ENCODE results near the gene NUBP2. TPM values are rescaled to one million over a fixed set of nuclear protein-coding genes. Genes with fewer than 3 reads are reported as not detected.

The NUBP2 gene
- total RNA-seq, 2 experiments from 2014 or later: 40.2 to 53.8 TPM

DNA sequence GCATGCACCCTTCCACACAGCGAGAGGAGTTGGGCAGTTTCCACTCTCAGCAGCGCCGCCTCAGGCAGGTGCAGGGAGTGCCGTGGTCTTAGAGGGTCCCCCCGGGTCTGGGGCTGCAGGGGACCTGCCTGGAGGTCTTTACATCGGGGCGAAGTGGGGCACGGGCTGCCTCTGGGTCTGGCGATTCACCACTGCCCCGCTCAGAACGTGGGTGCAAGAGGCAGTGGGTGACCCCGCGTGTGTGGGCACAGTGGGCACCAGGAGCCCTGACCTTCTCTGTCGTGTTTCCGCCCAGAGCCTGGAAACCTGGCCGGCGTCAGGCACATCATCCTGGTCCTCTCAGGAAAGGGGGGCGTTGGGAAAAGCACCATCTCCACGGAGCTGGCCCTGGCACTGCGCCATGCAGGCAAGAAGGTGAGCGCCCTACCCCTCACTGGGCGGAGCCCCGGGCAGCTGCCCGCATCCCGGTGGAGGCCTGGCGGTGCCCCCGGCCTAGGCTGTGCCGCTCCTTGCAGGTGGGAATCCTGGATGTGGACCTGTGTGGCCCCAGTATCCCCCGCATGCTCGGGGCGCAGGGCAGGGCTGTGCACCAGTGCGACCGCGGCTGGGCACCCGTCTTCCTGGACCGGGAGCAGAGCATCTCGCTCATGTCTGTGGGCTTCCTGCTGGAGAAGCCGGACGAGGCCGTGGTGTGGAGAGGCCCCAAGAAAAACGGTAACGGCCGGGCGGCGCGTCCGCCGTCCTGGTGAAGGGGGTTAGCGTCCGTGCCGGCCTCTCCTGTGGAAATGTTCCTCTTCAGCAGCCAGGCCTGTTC lies 3.7 kb downstream of the NUBP2 start:
- Mint-ChIP-seq H3K4me3 (no peak overlapping the region), H3K27ac (no peak overlapping the region), H3K36me3 (ENCODE audit: low read depth) (peaks cover 10% of the 10 kb centered on the region), H3K4me1 (peaks cover 18% of the 10 kb centered on the region), H3K27me3 (no peaks in the 10 kb centered on the region), H3K9me3 (no peaks in the 10 kb centered on the region)
- no peak for DNase-seq
- CTCF ChIA-PET: no interaction called here
- POLR2A ChIA-PET: no interaction called here

DNA sequence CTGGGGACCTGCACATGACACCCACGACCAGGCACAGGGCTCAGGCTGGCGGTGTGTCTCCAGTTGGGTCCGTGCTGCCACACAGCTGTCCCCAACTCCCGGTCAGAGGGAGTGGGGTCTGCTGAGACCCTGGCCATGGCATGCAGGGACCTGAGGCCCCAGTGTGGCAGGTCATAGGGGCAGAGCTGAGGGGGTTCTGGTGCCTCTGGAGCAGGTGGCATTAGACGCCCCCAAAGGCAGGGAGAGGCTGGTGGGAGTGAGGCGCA lies 4.2 kb downstream of the NUBP2 start:
- no peak for DNase-seq
- no peaks in the 10 kb centered on the region for H3K9me3 Mint-ChIP-seq
- H3K4me3 Mint-ChIP-seq: no peak overlapping the region
- H3K4me1 Mint-ChIP-seq: peaks cover 13% of the 10 kb centered on the region
- H3K36me3 Mint-ChIP-seq (ENCODE audit: low read depth): peaks cover 8% of the 10 kb centered on the region
- H3K27me3 Mint-ChIP-seq: no peaks in the 10 kb centered on the region
- POLR2A ChIA-PET: no interaction called here
- no peak overlapping the region for H3K27ac Mint-ChIP-seq
- CTCF ChIA-PET: no interaction called here

DNA sequence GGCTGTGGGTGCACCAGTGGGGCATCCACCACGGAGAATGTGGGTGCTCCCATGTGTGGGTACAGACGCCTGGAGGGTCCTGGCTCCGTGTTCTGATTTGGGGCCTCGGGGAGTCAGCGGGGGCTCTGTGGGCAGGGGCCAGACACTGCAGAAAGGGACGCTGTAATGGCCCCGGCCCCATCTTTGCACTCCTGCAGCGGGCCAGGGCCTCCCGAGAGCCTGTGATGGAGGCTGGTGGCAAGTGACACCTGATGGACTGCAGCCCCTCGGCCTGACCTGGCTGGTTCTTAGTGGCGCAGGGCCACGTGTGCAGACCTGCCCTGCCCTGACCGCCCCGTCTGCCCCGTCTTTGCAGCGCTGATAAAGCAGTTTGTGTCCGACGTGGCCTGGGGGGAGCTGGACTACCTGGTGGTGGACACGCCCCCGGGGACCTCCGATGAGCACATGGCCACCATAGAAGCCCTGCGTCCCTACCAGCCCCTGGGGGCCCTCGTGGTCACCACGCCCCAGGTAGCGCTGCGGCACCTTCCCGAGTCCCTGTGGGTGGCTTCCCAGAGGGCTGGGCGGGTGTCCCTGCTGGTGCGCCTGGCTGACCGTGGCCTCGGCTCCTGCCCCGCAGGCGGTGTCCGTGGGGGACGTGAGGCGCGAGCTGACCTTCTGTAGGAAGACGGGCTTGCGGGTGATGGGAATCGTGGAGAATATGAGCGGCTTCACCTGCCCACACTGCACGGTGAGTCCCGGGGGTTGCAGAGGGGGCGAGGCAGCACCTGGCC lies 4.7 kb downstream of the NUBP2 start:
- POLR2A ChIA-PET: no interaction called here
- H3K27ac Mint-ChIP-seq: no peak overlapping the region
- CTCF ChIA-PET: interaction anchor here (0.6 to 0.8 kb wide), 2 partner anchors 12 to 82 kb away, joined by 3 to 4 read pairs; no protein-coding TSS in a partner anchor
- no peak for DNase-seq
- peaks cover 8% of the 10 kb centered on the region for H3K36me3 Mint-ChIP-seq (ENCODE audit: low read depth)
- H3K27me3 Mint-ChIP-seq: no peaks in the 10 kb centered on the region
- H3K4me1 Mint-ChIP-seq: peaks cover 13% of the 10 kb centered on the region
- H3K4me3 Mint-ChIP-seq: no peak overlapping the region
- no peaks in the 10 kb centered on the region for H3K9me3 Mint-ChIP-seq

DNA sequence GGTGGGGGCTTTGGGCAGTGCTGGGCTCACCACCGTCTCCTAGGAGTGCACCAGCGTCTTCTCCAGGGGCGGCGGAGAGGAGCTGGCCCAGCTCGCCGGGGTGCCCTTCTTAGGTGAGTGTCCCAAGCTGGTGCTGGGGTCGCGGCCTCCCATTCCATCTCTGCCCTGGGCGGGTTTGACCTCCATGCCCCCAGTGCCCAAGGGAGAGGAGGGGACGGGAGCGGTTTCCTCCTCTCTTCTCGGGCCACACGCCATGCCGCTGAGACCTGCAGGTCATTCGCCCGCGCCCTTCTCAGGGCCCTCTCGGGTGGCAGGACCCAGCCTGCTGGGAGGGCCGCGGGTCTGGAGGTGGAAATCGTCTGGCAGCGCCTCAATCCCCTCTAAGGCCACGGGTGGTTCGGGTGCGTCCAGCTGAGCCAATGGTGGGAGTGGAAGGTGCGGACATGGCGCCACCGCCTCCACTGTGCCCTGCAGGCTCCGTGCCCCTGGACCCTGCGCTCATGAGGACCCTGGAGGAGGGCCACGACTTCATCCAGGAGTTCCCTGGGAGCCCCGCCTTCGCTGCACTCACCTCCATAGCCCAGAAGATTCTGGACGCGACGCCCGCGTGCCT lies 5.4 kb downstream of the NUBP2 start:
- Mint-ChIP-seq H3K9me3 (no peaks in the 10 kb centered on the region), H3K4me1 (peaks cover 12% of the 10 kb centered on the region), H3K27ac (no peak overlapping the region), H3K4me3 (no peak overlapping the region), H3K27me3 (no peaks in the 10 kb centered on the region), H3K36me3 (ENCODE audit: low read depth) (peaks cover 7% of the 10 kb centered on the region)
- POLR2A ChIA-PET: no interaction called here
- CTCF ChIA-PET: interaction anchor here (0.6 to 0.8 kb wide), 2 partner anchors 13 to 675 kb away, joined by 3 to 4 read pairs; no protein-coding TSS in a partner anchor
- DNase-seq: no peak

DNA sequence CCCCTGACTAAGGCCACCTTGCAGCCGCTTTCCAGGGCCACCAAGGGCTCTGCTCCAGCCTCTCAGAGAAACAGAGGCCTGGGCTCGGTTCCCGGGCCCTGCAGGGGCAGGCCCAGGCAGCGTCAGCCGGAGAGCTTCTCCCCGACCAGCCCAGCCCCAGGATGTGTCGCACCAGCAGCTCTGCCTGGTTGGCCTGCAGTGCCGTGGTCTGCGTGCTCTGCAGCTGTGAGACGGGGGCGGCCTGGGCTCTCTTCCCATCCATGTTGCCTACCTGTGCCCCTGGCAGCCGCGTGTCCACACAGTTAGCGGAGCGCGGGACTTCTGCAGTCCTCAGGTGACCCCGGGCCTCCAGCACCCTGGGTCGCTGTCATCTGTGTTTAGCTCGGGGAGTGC lies 5.9 kb downstream of the NUBP2 start:
- no peak overlapping the region for H3K27ac Mint-ChIP-seq
- H3K4me3 Mint-ChIP-seq: no peak overlapping the region
- peaks cover 4% of the 10 kb centered on the region for H3K36me3 Mint-ChIP-seq (ENCODE audit: low read depth)
- ChIA-PET POLR2A (no interaction called here), CTCF (interaction anchor here (0.6 kb wide), 1 partner anchor 675 kb away, joined by 3 read pairs; no protein-coding TSS in a partner anchor)
- DNase-seq: no peak
- H3K27me3 Mint-ChIP-seq: no peaks in the 10 kb centered on the region
- peaks cover 8% of the 10 kb centered on the region for H3K4me1 Mint-ChIP-seq
- H3K9me3 Mint-ChIP-seq: no peaks in the 10 kb centered on the region

DNA sequence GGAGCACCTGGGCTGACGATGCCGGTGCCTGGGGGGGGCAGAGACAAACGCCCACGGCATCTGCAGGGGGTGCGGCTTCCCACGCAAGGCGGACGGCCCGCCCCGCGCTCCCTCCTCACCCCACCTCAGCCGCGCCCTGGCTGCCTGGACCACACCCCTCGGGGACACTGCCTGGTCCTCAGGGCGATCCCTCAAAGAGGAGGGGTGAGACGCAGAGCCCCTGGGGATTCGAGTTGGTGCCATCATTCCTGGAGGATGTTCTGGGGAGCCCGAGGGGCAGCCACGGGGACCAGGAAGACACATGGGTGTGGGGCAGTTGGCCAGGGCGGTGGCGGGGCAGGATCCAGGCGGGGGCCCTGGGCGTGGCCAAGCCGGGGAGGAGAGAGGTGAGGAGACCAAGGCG lies 6.9 kb downstream of the NUBP2 start:
- no peak for DNase-seq
- Mint-ChIP-seq H3K4me1 (peaks cover 2% of the 10 kb centered on the region), H3K27ac (no peak overlapping the region), H3K4me3 (no peak overlapping the region), H3K36me3 (ENCODE audit: low read depth) (peaks cover 4% of the 10 kb centered on the region), H3K27me3 (no peaks in the 10 kb centered on the region), H3K9me3 (no peaks in the 10 kb centered on the region)
- POLR2A ChIA-PET: no interaction called here
- CTCF ChIA-PET: no interaction called here

DNA sequence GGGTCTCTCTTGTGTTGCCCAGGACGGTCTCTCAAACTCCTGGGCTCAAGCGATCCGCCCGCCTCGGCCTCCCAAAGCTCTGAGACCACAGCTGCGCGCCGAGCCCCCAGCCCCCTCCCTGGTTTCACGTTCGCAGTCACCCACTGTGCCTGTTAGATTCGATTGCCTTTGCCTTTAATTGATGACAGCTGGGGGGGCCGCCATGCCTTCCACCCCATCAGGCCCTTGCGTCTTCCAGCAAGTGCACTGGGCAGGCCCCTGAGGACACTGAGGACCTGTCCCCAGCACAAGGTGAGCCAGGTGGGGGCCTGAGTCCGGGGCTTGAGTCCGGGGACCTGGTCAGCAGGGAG lies 7.5 kb downstream of the NUBP2 start:
- Mint-ChIP-seq H3K27ac (no peak overlapping the region), H3K9me3 (no peaks in the 10 kb centered on the region), H3K36me3 (ENCODE audit: low read depth) (peaks cover 4% of the 10 kb centered on the region), H3K4me1 (no peaks in the 10 kb centered on the region), H3K27me3 (no peaks in the 10 kb centered on the region), H3K4me3 (no peak overlapping the region)
- ChIA-PET CTCF (no interaction called here), POLR2A (no interaction called here)
- no peak for DNase-seq

DNA sequence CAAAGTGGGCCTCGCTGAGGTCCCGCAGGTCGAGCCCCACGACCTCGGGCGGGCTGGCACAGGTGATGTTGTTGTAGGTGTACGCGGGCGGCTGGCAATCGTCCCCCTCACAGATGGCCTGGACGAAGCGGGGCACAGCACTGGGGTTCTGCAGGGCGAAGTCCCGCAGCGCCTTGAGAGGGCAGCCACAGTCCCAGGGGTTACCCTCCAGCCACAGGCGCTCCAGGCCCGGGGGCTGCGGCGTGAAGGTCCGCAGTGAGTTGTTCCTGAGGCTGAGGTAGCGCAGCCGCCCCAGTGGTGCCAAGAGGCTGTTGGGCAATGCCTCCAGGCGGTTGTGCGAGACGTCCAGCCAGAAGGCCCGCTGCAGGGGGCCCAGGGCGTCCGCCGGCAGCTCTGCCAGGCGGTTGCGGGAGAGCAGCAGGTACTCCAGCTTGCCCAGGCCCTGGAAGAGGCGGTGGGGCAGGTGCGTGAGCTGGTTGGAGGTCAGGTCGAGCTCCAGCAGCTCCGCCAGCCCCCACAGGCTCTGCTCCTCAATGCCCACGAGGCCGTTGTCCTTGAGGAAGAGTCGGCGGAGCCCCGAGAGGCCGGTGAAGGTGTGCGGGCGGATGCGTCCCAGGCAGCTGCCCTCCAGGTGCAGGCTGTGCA lies 8.0 kb downstream of the NUBP2 start:
- no peaks in the 10 kb centered on the region for H3K9me3 Mint-ChIP-seq
- ChIA-PET POLR2A (no interaction called here), CTCF (interaction anchor here (1.5 kb wide), 1 partner anchor 8 kb away, joined by 6 read pairs; the partner anchor contains the start of genes NUBP2 and SPSB3)
- no peaks in the 10 kb centered on the region for H3K4me1 Mint-ChIP-seq
- H3K27ac Mint-ChIP-seq: no peak overlapping the region
- H3K27me3 Mint-ChIP-seq: no peaks in the 10 kb centered on the region
- H3K36me3 Mint-ChIP-seq (ENCODE audit: low read depth): peaks cover 4% of the 10 kb centered on the region
- DNase-seq: no peak
- H3K4me3 Mint-ChIP-seq: no peak overlapping the region

DNA sequence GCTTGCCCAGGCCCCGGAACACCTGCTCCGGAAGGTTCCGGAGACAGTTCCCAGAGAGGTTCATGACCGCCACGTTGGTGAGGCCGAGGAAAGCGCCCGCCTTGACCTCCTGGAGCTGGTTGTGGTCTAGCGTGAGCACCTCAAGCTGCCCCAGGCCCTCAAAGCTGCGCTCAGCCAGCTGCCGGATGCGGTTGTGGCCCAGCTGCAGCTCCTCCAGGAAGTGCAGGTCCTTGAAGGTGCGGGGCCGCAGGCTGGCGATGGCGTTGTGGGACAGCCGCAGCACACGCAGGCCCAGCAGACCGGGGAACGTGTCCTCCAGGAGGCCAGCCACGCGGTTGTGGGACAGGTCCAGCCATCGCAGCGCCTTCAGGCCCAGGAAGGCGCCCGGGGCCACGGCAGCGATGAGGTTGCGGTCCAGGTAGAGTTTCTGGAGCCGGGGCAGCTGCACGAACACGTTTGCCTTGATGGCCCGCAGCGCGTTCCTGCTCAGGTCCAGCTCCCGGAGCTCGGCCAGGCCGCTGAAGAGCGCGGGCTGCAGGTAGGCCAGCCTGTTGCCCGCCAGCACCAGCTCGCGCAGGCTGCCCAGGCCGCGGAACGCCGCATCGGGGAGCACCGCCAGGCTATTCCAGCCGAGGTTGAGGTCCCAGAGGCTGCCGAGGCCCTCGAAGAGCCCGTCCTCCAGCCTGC lies 8.6 kb downstream of the NUBP2 start:
- Mint-ChIP-seq H3K27me3 (no peaks in the 10 kb centered on the region), H3K27ac (no peak overlapping the region), H3K4me3 (no peak overlapping the region), H3K9me3 (no peaks in the 10 kb centered on the region), H3K4me1 (no peaks in the 10 kb centered on the region), H3K36me3 (ENCODE audit: low read depth) (peaks cover 4% of the 10 kb centered on the region)
- DNase-seq: no peak
- POLR2A ChIA-PET: no interaction called here
- CTCF ChIA-PET: interaction anchor here (1.5 kb wide), 1 partner anchor 9 kb away, joined by 6 read pairs; the partner anchor contains the start of genes NUBP2 and SPSB3

DNA sequence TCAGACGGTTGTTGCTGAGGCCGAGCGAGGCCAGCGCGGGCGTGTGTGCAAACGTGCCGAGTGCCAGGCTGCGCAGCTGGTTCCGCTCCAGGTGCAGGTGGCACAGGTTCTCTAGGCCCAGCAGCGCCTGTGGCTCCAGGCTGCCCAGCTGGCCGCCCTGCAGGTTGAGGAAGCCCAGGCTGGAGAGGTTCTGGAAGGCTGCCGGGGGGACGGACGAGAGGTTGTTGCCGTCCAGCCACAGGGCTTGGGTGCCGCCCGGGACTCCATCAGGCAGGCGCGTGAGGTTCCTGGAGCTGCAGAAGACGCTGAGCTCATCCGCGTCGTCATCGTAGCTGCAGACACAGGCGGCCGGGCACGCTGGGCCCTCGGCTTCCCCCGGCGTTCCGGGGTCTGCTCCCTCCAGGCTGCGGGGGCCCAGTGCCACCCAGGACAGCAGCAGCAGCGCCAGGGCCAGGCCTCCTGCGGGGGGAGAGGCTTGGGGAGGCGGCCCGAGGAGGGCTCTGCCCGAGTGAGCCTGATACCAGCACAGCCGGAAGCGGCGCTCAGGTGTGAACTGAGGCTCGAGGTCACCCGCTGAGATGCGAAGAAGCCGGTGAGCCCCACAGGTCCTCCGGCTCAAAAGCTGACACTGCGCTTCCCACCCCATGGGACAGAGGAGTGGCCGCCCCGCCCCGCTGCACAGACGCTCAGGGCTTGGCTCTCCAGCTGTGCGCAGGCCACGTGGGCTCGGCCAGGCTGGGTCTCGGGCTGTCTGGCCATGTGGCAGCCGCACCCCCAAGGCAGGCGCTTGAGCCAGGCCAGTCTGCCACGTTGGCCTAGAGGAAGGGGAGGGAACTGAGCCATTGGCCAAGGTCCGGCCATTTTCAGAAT lies 9.4 kb downstream of the NUBP2 start:
- no peak overlapping the region for H3K4me3 Mint-ChIP-seq
- H3K9me3 Mint-ChIP-seq: peaks cover 1% of the 10 kb centered on the region
- no peaks in the 10 kb centered on the region for H3K27me3 Mint-ChIP-seq
- peaks cover 6% of the 10 kb centered on the region for H3K36me3 Mint-ChIP-seq (ENCODE audit: low read depth)
- CTCF ChIA-PET: interaction anchor here (0.6 to 1.5 kb wide), 2 partner anchors 9 to 1043 kb away, joined by 4 to 6 read pairs; partner anchors contain the start of genes NUBP2 and SPSB3
- no peak overlapping the region for H3K27ac Mint-ChIP-seq
- no peaks in the 10 kb centered on the region for H3K4me1 Mint-ChIP-seq
- POLR2A ChIA-PET: no interaction called here
- DNase-seq: no peak

DNA sequence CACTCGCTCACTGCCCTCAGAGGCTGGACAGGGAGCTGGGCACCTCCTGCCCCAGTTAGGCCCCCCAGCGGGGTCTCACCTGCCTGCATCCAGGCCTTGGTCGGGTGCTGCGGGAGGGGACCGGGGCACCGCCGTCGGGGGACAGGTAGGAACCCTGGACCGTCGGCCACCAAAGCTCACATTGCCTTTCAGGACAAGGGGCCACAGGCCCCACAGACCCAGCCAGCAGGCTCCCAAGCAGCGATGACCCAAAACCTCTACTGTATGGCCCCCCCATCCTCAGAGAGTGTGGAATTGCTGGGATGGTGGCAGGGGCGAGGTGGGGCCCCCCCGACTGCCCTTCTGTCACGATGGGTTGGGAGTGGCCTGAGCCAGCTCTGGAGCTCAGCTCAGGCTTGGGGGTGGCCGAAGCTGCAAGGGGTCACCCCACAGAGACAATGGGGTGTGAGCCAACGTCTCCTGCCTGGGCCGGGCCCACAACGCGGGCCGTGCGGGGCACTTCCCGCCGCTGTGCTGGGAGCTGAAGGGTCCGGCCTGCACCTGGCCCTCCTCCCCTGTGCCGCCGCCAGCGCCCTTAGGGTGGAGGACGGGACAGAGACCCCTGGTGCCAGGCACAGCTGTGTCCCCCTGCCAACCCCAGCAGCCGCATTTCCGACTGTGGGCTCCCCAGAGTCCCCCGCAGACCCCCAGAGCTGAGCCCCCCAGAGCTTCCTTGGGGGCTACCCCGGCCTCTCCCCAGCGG lies 10.2 kb downstream of the NUBP2 start:
- ChIA-PET CTCF (interaction anchor here (0.5 to 0.6 kb wide), 2 partner anchors 955 to 1044 kb away, joined by 3 to 4 read pairs; no protein-coding TSS in a partner anchor), POLR2A (no interaction called here)
- Mint-ChIP-seq H3K9me3 (peaks cover 3% of the 10 kb centered on the region), H3K27me3 (no peaks in the 10 kb centered on the region), H3K27ac (no peak overlapping the region), H3K4me3 (no peak overlapping the region), H3K36me3 (ENCODE audit: low read depth) (peaks cover 12% of the 10 kb centered on the region), H3K4me1 (no peaks in the 10 kb centered on the region)
- no peak for DNase-seq
